Breast epithelium (tissue), 4 donors: ENCODE results near the gene NKX2-2. TPM values are rescaled to one million over a fixed set of nuclear protein-coding genes. Genes with fewer than 3 reads are reported as not detected.

Experiments used
- DNase-seq, 2 donors: peaks; one replicate each; pipeline ENCODE4 v3.0.0-alpha.2; 2019; ENCODE audit warnings: low spot score in 2 of 2
- H3K27ac ChIP-seq, 2 donors: fragments of 200-600 bp; sonication (generic) in 1 of 2; one replicate each; pipeline ENCODE4 v1.5.1; 2016 to 2019; ENCODE audit warnings: mild to moderate bottlenecking in 1 of 2
- H3K27me3 ChIP-seq, 2 donors: fragments of 200-600 bp; sonication (generic) in 1 of 2; one replicate each; pipeline versions ENCODE4 v1.5.1 to v1.6.0; 2017 to 2019; ENCODE audit warnings: control low read depth in 1 of 2, mild to moderate bottlenecking in 1 of 2
- H3K36me3 ChIP-seq: fragments of 200-600 bp; one replicate; pipeline ENCODE4 v1.5.1; 2019
- H3K4me1 ChIP-seq, 2 donors: fragments of 200-600 bp; sonication (generic); one replicate each; pipeline ENCODE4 v1.5.1; 2016 to 2019; ENCODE audit warnings: control low read depth in 1 of 2
- H3K4me3 ChIP-seq, 3 donors: fragments of 200-600 bp; sonication (generic); 1 replicate in 2 of 3; 2 replicates in 1 of 3; pipeline ENCODE4 v1.5.1; 2016 to 2019; ENCODE audit warnings: mild to moderate bottlenecking in 3 of 3, moderate library complexity in 2 of 3
- H3K9me3 ChIP-seq, 2 donors: fragments of 200-600 bp; sonication (generic) in 1 of 2; one replicate each; pipeline ENCODE4 v1.5.1; 2016 to 2019; ENCODE audit warnings: control low read depth in 1 of 2
- CTCF ChIP-seq, 3 donors: fragments of 450-650 bp; IDR thresholded peaks; one replicate each; pipeline ENCODE4 v1.5.1; 2016 to 2017; ENCODE audit warnings: antibody characterized with exemption in 3 of 3, mild to moderate bottlenecking in 3 of 3, moderate library complexity in 3 of 3
- POLR2A ChIP-seq: fragments of 450-650 bp; IDR thresholded peaks from one replicate; pipeline ENCODE4 v1.6.1; 2016; ENCODE audit warnings: antibody characterized with exemption, mild to moderate bottlenecking, moderate library complexity
- POLR2AphosphoS5 ChIP-seq, 3 donors: sonication (generic); formaldehyde crosslinking; IDR thresholded peaks; one replicate each; pipeline ENCODE4 v1.6.1; 2017; ENCODE audit warnings: antibody characterized with exemption in 3 of 3
- intact Hi-C: fragments of 100-400 bp; cut with DNase I; formaldehyde crosslinking; loops from one replicate; pipeline ENCODE4 v1.15.1; 2023; ENCODE audit warnings: low total_unique reads
- total RNA-seq, 3 donors: library from RNA; depleted of rRNA; stranded (reverse); fragments of >200 nt; gene quantifications; one replicate each; pipeline ENCODE4 v1.1.0, GENCODE V29; 2016

Gene NKX2-2
- total RNA-seq, 3 donors from 2014 or later: not detected

GRCh38 chr20:21528870-21529269, 15.0 kb upstream of the NKX2-2 start:
- no peak for TF ChIP-seq POLR2AphosphoS5 (IDR thresholded peaks at IDR 0.05)
- TF ChIP-seq CTCF (IDR thresholded peaks at IDR 0.05): no peak
- no peak for TF ChIP-seq POLR2A
- DNase-seq: no peak
- no peak overlapping the region for H3K27ac ChIP-seq
- no peaks in the 10 kb centered on the region for H3K9me3 ChIP-seq
- no peaks in the 10 kb centered on the region for H3K4me1 ChIP-seq
- no peak overlapping the region for H3K4me3 ChIP-seq
- H3K27me3 ChIP-seq: peaks cover 0 to 25% of the 10 kb centered on the region in 2 donors
- no peaks in the 10 kb centered on the region for H3K36me3 ChIP-seq
- intact Hi-C loops: loop anchor here (5.0 kb wide), 1 partner anchor 1167 kb away; no protein-coding TSS in a partner anchor

GRCh38 chr20:21527908-21528307, 14.0 kb upstream of the NKX2-2 start:
- intact Hi-C loops: loop anchor here (5.0 kb wide), 1 partner anchor 1166 kb away; no protein-coding TSS in a partner anchor
- peaks cover 0 to 33% of the 10 kb centered on the region in 2 donors for H3K27me3 ChIP-seq

GRCh38 chr20:21526776-21527175, 12.9 kb upstream of the NKX2-2 start:
- H3K27me3 ChIP-seq: peaks cover 0 to 39% of the 10 kb centered on the region in 2 donors
- no peak for DNase-seq

More at GRCh38 chr20:21527908-21528307, 14.0 kb upstream of the NKX2-2 start:
- no peak for TF ChIP-seq POLR2AphosphoS5 (IDR thresholded peaks at IDR 0.05)
- TF ChIP-seq POLR2A: no peak
- TF ChIP-seq CTCF (IDR thresholded peaks at IDR 0.05): no peak
- H3K9me3 ChIP-seq: no peaks in the 10 kb centered on the region
- no peaks in the 10 kb centered on the region for H3K36me3 ChIP-seq
- H3K27ac ChIP-seq: no peak overlapping the region
- H3K4me1 ChIP-seq: peaks cover 0 to 4% of the 10 kb centered on the region in 2 donors
- H3K4me3 ChIP-seq: no peak overlapping the region
- DNase-seq: no peak

GRCh38 chr20:21523895-21524294, 10.0 kb upstream of the NKX2-2 start:
- Histone ChIP-seq H3K4me1 (peaks cover 0 to 6% of the 10 kb centered on the region in 2 donors), H3K36me3 (no peaks in the 10 kb centered on the region), H3K9me3 (no peaks in the 10 kb centered on the region), H3K27ac (no peak overlapping the region), H3K27me3 (peaks cover 0 to 68% of the 10 kb centered on the region in 2 donors), H3K4me3 (no peak overlapping the region)
- TF ChIP-seq CTCF (IDR thresholded peaks at IDR 0.05) (no peak), POLR2A (no peak)
- intact Hi-C loops: no loop called here
- no peak for DNase-seq

More at GRCh38 chr20:21526776-21527175, 12.9 kb upstream of the NKX2-2 start:
- no peak overlapping the region for H3K27ac ChIP-seq
- intact Hi-C loops: loop anchor here (5.0 kb wide), 1 partner anchor 1164 kb away; no protein-coding TSS in a partner anchor
- no peak for TF ChIP-seq CTCF (IDR thresholded peaks at IDR 0.05)
- no peak for TF ChIP-seq POLR2A
- no peak for TF ChIP-seq POLR2AphosphoS5 (IDR thresholded peaks at IDR 0.05)
- peaks cover 0 to 6% of the 10 kb centered on the region in 2 donors for H3K4me1 ChIP-seq
- no peaks in the 10 kb centered on the region for H3K9me3 ChIP-seq
- H3K36me3 ChIP-seq: no peaks in the 10 kb centered on the region
- no peak overlapping the region for H3K4me3 ChIP-seq

- intact Hi-C loops: no loop called here
- H3K36me3 ChIP-seq: no peaks in the 10 kb centered on the region
- TF ChIP-seq POLR2A (no peak), CTCF (IDR thresholded peaks at IDR 0.05) (no peak), POLR2AphosphoS5 (IDR thresholded peaks at IDR 0.05) (no peak)
- H3K27me3 ChIP-seq: peaks cover 0 to 73% of the 10 kb centered on the region in 2 donors
- no peaks in the 10 kb centered on the region for H3K9me3 ChIP-seq
- DNase-seq: no peak
- H3K4me1 ChIP-seq: peaks cover 0 to 6% of the 10 kb centered on the region in 2 donors
- H3K27ac ChIP-seq: no peak overlapping the region
- no peak overlapping the region for H3K4me3 ChIP-seq
These were observed 9.5 kb upstream of the NKX2-2 start for GRCh38 chr20:21523281-21523868.
